Stimulated activated CD4-positive, alpha-beta T cell treated with anti-CD3 and anti-CD28 coated beads, Interleukin-12 subunit alpha, Interleukin-12 subunit beta, amount 100 ng/mL, for 4 hours (primary cell): ENCODE data around the gene RAB27B.
"Not testable (repeated sequence)": the region's sequence is repeated elsewhere in the genome, so short reads cannot be mapped to it uniquely, and the experiment has no call there.

Experiments used
- DNase-seq: peaks from one replicate; pipeline ENCODE4 v3.0.0-alpha.2; 2020

Gene RAB27B

DNA sequence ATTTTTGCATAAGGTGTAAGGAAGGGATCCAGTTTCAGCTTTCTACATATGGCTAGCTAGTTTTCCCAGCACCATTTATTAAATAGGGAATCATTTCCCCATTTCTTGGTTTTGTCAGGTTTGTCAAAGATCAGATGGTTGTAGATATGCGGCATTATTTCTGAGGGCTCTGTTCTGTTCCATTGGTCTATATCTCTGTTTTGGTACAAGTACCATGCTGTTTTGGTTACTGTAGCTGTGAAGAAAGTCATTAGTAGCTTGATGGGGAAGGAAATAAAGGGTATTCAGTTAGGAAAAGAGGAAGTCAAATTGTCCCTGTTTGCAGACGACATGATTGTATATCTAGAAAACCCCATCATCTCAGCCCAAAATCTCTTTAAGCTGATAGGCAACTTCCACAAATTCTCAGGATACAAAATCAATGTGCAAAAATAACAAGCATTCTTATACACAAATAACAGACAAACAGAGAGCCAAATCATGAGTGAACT lies 7.4 kb upstream of the RAB27B start:
- DNase-seq, result not testable (repeated sequence)

DNA sequence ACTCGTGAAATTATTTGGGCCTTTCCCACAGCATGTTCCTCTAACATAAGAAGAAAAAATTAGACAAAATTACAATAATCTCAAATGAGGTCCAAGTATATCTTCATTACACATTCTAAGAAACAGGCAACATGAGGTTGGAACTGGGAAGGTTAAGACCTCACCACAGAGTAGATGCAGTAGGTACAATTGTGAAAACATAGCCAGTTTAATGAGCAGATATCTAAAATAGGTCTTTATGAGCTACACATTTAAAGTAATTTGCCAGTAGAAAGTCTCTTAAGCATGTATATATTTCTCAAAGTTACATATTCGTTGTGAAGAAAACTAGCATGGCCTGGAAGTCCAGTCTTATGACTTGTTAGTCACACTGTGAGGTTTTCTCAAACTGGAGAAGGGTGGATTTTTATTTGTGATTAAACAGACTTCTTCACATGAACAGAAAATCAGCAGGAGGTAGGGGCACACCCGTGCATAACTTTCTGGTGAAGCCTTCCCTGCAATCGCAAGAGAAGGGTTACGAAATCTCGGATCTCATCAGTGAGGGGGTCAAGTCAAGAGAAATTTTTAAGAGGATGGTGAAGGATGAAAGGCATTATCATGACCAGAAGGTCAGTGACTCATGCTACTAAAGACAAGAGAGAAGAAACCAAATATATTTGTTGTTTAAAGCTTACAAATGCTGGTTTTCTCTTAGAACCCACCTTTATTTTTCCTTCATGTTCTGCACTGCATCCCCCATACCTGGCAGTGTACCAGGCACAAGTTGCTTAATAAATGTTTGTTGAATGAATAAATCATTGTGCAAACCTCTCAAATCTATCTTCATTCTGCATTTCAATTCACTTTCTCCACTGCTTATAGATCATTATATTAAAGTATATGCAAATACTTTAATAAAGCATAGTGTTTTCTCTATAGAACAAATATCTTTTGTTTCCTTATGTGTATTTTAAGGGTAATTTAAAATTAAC lies 5.1 kb upstream of the RAB27B start:
- DNase-seq, result no peak

GRCh38 chr18:54824761-54825160 lies 3.5 kb upstream of the RAB27B start:
- no peak for DNase-seq

GRCh38 chr18:54825601-54826344 lies 2.5 kb upstream of the RAB27B start:
- DNase-seq, result no peak

DNA sequence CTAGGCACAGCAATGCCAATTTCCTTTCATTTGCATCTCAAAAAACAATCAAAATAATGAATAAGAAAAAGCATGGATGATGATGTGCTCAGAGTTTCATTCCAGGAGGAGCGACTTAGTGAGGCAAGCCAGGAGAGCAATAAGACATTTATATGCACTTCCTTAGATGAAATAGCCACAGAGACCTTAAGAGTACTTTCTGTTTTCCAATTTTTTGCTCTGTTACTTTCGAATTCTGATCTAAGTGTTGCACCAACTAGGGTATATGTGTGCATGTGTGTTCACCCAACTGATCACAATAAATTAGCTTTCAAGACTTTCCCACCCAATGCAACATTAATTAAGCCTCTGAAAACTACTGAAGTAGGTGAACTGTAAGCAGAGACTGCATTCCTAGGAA lies 709 bp downstream of the RAB27B start:
- DNase-seq, result no peak

DNA sequence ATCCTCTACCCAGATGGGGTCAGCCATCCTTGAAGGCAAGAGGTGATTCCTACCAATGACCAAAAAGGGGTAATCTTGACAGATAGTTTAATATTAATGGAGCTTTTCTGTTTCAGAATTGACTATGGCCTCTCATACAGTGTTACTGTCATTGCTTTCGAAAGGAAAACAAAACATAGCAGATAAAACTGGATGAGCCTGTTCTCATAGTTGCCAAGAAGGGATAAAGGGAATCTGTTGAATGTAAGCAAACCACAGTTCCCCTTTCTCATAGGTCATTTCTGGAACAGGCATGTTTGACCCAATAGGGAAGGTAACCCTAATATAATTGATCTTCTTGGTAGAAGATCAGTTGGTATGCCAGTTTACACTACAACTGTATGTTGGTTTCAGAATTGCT lies 1.6 kb downstream of the RAB27B start:
- no peak for DNase-seq

DNA sequence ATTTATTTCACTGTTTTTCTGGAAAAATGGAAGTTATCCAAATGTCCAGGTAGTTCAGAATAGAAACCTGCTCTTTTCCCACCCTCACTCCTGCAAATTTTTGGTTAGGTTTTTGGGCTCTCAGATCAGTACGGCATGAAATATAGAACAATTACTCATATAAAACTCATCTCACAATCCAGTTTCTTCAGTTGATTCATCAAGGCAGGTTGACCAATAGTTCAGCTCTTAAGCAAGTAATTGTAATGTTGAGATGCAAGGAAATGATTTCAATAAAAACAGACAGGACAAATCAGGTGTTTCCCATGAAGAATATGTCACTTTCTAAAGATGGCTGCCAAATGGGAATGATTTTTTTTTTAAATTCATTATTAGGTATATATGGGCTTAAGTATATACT lies 2.0 kb downstream of the RAB27B start:
- no peak for DNase-seq

DNA sequence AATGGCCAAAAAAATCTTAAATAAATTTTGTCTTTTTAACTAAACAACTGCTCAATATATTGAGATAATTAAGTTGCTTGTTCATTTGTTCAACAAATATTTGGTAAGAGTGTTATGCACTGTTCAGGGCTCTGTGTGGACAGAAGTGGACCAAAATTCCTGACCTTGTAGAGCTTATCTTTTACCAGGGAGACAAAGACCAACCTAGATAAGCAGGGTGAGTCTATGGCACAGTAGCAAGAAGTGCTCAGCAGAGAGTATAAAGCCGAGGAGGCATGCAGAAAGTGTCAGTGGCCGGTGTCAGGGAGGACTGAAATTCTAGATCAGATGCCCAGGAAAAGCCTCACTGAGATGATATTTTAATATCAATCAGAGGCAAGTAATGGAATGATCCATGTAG lies 2.6 kb downstream of the RAB27B start:
- DNase-seq, result no peak

DNA sequence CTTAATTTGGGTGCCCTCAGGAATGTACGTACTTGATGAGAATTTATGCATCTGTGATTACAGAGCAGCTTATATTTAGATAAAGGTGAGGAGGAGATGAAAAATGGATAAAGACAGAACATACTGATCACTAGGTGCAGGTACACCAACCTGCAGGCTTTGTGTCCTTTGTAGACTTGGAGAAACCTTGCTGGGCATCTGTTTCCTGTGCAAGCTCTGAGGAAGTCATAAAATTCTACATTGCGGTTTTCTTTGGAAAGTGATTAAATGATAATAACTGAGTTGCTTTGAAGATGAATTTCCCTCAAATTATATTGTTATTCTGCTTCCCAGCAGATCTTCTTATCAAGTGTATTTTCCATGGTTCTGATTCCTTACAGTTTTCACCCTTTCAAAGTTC lies 7.7 kb downstream of the RAB27B start:
- DNase-seq, result no peak

- no peak for DNase-seq
Measured at GRCh38 chr18:54843314-54843713, 15.0 kb downstream of the RAB27B start.

DNA sequence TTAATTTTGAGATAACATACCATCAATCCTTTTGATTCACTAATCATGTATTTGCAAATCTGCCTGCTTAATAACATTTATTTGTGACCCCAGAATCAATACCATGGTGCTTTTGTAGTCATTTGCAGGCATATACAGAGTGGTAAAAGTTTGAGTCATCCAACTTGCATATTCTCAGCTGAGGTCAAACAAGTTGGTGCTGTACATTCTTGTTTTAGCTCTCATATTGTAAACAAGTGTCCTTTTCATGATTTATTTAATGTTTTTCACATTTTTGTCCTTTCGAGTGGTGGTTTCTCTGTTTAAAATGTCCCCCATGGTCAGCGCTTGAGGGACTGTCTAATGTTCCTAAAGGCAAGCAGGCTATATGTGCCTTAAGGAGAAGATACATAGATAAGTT lies 17.5 kb downstream of the RAB27B start:
- no peak for DNase-seq

GRCh38 chr18:54848121-54848520 lies 19.8 kb downstream of the RAB27B start:
- DNase-seq, result no peak

- DNase-seq, result no peak
Measured at GRCh38 chr18:54849683-54850082, 21.4 kb downstream of the RAB27B start.

DNA sequence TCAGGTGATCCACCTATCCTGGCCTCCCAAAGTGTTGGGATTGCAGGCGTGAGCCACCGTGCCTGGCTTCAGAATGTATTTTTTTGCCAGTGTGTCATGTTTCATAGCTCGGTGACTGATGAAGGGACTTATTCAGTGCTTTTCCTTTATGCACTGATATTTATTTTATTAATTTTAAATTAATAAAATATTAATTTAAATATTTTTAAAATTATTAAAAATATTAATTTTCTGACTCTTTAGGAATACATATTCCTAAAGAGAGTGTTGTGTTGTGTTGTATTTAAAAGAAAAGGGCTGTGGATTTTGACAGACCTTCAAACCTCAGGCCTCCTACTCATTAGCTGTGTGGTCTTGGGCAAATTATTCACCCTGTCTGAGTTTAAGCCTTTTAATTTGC lies 22.3 kb downstream of the RAB27B start:
- DNase-seq, result no peak

GRCh38 chr18:54852780-54853675 lies 24.8 kb downstream of the RAB27B start:
- DNase-seq, result no peak

GRCh38 chr18:54855050-54855449 lies 26.8 kb downstream of the RAB27B start:
- not testable (repeated sequence) for DNase-seq

DNA sequence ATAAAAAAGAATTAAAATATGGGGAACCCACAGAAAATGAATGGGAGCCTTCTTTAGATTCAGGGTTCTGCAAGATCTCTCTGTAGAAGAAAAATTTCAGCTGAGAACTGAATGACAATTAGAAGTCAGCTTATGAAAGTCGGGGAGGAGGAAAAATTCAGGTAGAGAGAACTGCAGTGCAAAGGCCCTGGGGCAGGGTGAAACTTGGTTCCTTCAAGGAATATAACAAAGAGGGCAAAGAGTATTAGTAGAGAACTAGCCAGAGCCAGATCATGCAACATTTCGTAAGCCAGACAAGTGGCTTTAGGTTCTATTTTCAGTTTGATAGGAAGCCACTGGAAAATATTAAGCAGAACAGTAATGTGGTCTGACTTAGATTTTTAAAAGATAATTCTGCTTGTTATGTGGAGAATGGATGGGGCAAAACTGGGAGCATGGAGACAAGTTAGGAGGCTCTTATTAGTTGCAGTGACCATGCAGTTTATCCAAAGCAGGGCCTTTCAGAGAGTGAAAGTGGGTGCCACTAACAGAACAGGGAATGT lies 27.9 kb downstream of the RAB27B start:
- no peak for DNase-seq

GRCh38 chr18:54857499-54857898 lies 29.2 kb downstream of the RAB27B start:
- no peak for DNase-seq

DNA sequence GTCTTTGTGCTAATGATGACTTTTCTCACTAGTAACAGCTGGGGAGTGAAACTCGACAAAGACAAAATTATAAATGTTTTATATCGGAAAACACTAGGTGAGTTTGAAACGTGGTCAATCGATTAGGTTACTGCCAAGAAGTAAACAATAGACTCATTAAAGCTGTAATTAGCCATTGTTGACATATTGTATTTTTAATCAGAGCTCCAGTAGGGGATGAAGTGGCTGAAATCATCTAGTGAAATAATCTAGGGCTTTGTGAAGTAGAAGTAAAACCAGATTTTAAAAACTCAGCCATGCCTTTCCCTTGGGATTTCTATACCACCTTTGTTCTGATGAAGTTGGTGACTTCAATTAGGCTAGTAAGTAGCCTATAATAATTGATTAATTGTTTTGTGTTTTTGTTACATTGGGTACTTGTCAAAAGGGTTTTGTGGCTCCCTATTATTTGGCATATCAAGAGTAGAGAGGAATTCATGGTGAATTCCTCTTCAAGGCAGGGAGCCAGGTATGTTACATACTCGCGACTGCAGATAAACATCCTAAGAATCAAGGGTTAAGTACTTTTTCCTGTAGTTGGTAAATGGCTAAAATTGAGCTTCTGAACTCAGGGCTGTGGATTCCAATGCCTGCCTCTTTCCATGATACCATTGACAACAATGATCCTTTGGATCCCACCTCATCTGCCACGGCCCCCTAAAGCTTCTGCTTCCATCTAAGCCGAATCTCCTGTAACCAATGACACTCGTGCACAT lies 31.6 kb downstream of the RAB27B start:
- no peak for DNase-seq

DNA sequence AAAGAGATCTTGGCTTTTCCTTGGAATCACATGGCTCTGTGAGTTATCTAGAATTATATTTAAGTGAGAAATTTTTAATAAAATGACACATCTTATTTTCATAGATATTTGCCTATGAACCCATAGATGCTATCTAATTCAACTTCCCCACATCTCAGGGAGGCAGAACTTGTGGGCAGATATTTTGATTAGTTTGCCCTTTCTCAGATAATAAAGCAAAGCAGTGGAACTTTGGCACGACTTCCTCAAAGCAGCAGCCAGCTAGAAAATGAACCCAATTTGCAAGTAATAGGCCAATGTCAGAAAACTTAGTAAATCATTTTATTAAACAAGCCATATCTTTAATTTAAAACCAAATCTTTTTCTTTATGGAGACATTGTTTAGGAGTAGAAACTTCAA lies 32.7 kb downstream of the RAB27B start:
- DNase-seq, result no peak

DNA sequence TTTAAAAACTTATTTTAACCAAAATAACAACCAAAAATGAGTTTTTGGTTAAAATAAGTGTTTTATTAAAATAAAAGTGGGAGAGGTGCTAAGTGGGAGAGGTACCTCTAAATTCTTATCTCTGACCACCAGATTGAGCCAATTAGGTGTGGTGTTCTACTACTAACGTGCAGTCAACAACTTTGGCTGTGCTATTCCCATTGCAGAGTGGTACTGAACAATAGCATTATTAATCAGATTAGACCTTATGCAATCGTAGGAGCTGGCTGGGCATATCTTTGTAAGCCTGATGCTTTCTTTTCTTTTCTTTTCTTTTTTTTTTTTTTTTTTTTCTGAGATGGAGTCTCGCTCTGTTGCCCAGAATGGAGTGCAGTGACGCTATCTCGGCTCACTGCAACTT lies 38.9 kb downstream of the RAB27B start:
- no peak for DNase-seq

DNA sequence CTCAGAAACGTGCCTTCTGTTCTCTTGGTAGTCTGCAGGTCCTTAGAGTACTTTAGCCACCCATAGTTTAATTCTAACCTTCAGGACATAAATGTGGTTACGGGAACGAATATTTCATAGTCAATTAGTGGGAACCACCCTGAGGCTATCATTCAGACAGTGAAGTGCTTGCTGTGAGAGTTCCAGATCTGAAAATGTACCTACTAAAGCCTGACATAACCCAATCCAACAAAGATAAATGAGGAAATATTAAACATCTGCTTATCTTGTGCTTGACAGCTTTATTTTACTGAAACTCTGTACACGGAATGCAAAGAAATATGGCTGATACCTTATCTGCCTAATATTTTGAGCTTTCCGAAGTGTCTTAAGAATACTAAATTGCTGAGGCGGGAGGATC lies 43.0 kb downstream of the RAB27B start:
- DNase-seq, result no peak
